Stimulated activated CD4-positive, alpha-beta T cell treated with anti-CD3 and anti-CD28 coated beads, TNF-alpha, amount 100 ng/mL, for 24 hours (primary cell): ENCODE data around the gene ZNF334.

Source experiments
- DNase-seq, 3 experiments: peaks; one replicate each; pipeline ENCODE4 v3.0.0-alpha.2; 2020; ENCODE audit warnings: low read depth in 3 of 3

ZNF334 gene

GRCh38 chr20:46512943-46513844, at the start of gene ZNF334:
TSS of gene ZNF334 (minus strand) at chr20:46513559. CDS start at chr20:46512102, 1,457 bp downstream.
- peak; percentile 17 to 63 (median 24) for DNase-seq

- peak; percentile 39 to 60 (median 45) for DNase-seq
Measured at GRCh38 chr20:46562373-46563169, 49.2 kb upstream of the ZNF334 start.

DNA sequence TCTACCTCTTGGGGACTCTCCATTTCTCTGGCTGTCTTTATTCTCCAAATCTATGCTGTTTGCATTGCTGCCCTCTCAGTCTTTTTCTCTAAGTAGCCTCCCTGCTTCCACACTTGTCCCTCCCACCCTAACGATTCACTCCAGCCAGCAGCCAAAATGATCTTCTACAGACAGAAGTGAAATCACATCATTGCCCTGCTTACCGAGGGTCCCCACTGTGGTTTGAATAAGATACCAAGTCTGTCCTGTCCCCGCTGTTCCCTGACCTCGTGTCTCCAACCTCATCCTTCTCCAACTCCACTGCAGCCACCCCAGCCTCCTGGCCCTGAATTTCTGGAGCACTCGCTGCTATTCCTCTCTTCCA, 48.6 kb upstream of the ZNF334 start:
- no peak for DNase-seq

DNA sequence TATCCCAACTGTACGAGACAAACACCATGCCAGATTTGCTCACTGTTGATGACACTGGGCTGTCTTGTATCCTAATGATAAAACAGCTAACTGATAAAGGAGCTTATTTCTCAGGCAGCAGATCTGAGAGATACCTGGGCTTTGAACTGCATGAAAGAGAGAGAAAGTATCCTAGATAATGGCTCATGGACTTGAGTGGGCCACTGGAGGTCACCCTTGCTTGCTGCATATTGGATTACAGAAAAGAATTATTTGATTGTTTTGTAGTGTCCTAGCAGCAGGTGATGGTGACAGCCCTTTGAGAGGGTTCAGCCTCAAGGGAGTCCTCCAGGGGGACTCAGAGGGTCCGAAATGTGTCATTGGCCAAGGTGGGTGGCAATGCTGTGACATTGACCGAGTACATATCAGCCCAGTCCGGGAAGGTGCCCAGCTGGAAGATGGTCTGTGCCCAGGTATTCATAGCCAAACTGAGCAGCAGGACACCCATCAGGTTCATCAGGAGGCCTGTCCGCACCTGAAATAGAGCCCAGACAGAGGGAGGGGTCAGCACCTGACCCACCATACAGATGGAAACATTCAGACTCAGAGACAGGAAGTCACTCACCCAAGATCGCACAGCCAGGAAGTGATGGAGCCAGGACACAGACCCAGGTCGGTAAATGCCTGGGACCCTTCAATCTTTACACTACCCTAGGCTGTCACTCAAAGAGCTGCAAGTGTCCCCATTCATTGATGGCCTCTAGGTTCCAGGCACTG, 46.5 kb upstream of the ZNF334 start:
- no peak for DNase-seq

GRCh38 chr20:46559001-46559400, 45.6 kb upstream of the ZNF334 start:
- DNase-seq = no peak

DNA sequence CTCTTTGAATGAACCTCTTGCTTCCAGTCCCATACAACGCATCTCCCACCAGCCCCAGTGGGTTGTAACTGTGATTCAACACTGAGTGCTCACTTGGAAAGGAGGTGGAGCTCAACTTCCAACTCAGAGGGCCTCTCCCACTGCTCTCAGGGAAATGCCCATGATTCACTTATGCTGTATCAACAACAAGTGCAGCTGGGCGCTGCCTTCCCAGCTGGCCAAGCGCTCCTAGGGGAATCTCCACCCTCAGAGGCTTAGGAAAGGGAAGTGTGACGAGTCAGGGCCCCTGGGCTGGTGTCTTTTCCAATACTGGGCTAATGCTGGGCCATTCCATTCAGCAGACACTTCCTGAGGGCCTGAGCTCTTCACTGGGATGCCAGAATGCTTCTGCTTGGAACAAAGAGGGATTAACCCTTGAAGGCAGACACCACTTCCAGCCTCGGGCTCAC, 45.2 kb upstream of the ZNF334 start:
- peak; percentile 21 to 50 (median 43) for DNase-seq

GRCh38 chr20:46557231-46557956, 44.0 kb upstream of the ZNF334 start:
- no peak for DNase-seq

GRCh38 chr20:46555370-46555956, 42.1 kb upstream of the ZNF334 start:
- DNase-seq = no peak

DNA sequence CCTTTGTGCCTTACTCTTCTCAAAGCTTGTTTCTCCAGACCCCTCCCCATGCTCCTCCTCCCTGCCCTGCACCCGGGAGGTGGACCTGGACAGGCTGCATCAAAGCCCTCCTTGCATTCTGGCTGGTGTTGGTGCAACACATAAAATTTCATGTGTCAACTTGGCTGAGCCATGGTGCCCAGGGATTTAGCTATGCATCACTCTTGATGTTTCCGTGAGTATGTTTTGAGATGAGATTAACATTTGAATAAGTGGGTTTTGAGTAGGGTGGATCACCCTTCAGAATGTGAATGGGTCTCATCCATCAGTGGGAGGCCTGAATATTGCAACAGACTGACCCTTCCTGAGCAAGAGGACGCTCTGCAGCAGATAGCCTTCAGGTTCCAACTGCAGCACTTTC, 41.5 kb upstream of the ZNF334 start:
- DNase-seq = no peak

- DNase-seq = no peak
Measured at GRCh38 chr20:46553926-46554325, 40.6 kb upstream of the ZNF334 start.

DNA sequence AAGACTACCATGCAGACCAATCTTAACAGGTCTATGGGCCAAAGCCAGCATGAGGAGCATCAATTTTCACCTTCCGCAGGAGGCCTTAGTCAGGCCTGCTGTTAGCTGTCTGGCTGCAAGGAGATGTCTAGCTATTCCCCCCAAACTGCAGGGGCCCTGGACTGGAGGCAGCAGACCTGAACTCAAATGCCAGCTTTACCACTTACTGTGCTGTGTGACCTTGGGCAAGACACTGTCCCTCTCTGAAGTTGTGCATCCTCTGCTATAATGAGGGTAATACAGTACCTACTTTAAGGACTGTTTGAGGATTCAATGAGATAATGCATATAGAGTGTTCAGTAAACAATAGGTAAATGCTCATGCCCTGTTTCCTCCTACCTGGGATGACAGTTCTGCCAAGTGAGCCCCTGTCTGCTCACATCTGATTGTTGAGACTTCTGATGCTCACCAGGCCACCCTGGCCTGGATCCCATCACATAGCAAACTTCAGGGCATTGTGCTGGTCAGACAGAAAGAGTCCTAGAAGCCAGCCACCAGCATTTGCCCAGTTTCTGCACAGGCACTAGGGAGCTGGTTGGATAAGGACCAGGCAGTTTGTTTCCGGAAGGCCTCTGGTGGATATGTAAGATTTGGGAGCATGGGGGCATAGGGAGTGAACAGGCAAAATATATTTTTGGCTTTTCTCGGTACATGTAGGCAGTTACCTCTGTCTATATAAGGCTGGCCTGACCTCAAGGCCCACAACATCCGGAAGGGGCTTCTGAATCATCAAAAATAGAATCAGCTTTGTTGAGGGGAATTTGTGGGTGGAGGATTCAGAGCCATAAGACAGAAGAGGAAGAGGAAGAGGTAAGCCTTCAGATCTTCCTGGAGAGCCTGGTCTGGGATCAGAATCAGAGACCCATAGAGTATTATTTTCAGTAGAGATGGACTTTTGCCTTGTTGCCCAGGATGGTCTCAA, 39.4 kb upstream of the ZNF334 start:
- DNase-seq = peak in 2 of 3 experiments; percentile 16 to 43

- no peak for DNase-seq
Measured at GRCh38 chr20:46551522-46552381, 38.4 kb upstream of the ZNF334 start.

DNA sequence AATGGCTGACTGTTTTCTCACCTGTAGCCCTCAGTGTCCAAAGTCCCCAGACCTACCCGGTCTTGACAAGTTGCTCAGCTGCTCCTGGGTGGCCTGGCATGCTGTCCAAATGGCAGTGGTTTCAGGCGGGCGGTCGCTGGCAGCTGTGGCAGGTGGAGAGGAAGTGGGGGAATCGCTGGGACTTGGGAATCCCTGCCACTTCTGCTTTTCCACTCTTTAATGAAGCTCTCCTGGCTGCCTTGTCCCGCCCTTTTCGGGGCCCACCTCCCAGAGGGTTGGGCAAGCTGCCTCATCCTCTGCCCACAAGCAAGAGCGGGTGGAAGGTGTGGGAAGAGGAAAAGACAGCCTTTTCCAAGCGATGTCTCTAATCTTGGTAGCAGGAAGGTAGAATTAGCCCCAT, 37.1 kb upstream of the ZNF334 start, which contains the start of gene OCSTAMP:
Gene OCSTAMP, minus strand, starts transcription at position 194 of the 400 bp plus-strand sequence. Its CDS starts 94 bp downstream, at position 100.
- DNase-seq = no peak

DNA sequence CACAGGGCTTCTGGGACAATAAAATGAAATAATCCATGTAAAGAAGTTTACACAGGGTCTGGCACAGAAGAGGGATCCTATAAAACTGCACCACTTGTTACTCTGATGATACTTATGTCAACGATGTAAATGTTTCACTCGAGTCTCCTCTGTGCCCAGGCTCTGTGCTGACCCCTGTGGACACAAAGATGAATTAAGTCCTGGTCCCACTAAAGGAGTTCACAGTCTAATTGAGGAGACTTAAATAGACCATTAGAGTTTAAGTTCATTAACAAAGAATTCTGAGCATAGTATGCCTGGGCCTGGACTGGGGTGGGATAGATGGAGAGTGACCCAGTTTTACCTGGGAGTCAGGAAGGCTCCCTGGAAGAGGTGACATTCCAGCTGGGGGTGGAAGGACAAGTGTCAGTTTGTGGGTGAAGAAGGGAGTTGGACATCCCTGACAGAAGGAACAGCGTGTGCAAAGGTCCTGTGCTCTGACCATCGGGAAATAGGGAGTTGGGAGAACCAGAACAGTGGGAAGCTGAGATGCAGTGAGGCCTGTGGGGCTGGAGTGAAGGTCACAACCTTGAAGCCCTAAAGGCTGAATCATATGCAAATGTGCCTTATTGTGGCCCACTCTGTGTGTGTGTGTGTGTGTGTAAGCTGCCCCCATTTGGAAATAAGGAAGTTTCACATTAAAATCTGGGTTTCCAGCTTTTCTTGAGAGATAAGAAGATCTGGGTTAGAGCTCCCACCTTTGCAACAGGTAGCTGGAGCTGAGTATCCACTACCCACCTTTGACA, 36.0 kb upstream of the ZNF334 start:
- no peak for DNase-seq

- no peak for DNase-seq
Measured at GRCh38 chr20:46548688-46549087, 35.3 kb upstream of the ZNF334 start.

DNA sequence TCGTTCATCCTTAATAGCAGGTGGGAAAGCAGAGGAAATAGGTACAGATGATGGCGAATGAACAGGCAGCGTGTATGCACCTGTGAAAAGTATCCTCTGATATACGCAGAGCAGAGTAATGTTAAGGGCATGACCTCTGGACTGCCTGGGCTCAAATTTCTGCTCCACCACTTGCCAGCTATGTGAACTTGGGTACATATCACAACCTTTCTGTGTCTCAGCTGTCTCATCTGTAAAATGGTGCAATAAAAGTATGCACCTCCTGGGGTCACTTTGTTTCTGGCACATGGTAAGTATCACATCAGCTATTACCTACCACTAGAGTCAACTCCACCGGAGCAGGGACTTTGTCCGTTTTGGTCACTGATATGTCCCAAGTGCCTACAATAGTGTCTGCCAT, 34.6 kb upstream of the ZNF334 start:
- DNase-seq = no peak

GRCh38 chr20:46546936-46547335, 33.6 kb upstream of the ZNF334 start:
- no peak for DNase-seq

DNA sequence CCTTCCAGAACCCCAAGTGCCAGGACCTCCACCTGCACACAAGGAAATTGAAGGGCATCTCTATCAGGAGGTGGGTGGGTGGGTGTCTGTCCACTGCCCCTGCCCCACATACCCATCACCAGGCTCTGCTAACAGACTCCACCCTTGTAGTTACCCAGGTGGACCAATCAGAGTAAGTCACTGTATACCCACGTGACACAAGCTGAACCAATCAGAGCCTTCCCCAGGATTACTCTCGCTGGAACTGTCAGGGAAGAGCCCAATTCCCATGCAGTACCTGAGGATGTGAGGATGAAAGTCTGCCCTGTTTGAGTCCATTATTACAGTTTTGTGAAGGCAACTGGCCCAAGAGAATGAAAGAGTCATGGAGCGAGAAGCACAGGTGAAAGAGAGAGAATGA, 32.9 kb upstream of the ZNF334 start:
- no peak for DNase-seq
